Measurements from ENCODE around the gene ZNF581.

ZNF581 gene, protein sequence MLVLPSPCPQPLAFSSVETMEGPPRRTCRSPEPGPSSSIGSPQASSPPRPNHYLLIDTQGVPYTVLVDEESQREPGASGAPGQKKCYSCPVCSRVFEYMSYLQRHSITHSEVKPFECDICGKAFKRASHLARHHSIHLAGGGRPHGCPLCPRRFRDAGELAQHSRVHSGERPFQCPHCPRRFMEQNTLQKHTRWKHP

DNA sequence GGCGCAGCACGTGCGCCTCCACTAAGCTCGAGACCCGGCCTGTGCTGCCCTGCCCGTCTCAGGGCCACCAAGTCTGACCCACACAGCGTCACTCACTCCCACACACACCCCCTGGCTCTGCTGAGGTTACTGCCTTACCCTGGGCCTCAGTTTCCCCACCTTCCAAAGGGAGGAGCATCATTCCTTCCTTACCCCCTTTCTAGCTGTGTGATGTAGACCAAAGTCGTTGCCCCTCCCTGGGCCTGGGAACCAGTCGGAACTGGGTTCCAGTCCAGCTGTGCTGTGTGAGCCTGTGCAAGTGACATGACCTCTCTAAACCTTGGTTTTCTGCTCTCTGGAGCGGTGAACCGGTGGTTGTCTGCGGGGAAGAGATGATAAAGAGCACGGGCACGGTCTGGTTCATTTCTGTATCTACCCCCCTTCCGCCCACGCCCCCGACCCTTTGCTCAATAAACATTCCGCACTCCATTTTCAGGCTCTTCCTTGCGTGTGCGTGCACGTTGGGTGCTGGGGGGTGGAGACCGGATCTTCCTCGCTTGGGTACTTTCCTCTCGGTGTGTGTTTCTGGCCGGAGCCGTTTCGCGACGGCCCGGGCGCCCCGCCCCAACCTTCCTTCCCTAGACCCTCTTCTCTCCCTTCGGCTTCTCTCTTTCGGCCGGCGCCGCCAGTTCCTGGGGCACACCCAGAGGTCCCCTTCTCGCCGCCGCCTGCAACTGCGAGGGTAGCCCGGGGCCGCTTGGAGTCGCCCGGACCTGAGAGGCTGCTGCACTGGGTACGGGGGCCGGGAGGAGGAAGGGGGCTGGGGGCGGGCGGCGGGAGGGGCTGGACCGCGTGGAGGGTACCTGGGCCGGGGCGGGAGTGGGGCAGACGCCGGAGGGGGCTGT lies at the start of gene ZNF581:
ZNF581 (plus strand) TSS at position 647 of the 884 bp plus-strand sequence. CDS start 923 bp downstream, outside the sequence.
- peak in 2 of 3 donors; percentile 63 to 76 for DNase-seq (ENCODE audit: low read depth in 3 of 3, low spot score in 1 of 3)

DNA sequence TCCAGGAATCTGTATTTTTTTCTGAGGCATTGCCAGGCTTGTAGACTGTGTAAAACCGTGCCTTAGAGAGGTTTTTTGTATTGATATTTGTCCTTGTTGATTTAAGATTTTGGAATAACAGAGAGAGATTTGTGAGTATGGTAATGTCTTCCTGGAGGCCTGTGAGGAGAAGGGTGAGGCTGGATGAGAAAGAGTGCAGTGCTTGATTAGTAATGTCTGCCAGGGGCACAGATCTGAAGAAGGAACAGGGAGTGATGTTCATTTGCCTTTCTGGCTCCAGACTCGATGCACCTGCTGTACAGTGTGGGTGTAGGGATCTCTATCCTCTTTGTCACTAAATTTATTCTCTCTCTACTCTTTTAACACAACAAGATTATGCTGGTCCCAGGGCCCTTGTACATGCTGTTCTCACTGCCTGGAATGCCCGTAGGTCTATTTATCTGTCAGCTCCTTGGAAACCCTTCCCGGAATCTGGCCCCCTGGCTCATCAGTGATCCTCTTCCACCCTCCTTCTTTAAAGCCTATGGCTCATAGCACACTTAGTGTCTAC lies 48.4 kb upstream of the ZNF581 start:
- no peak for DNase-seq (ENCODE audit: low read depth in 3 of 3, low spot score in 1 of 3)

DNA sequence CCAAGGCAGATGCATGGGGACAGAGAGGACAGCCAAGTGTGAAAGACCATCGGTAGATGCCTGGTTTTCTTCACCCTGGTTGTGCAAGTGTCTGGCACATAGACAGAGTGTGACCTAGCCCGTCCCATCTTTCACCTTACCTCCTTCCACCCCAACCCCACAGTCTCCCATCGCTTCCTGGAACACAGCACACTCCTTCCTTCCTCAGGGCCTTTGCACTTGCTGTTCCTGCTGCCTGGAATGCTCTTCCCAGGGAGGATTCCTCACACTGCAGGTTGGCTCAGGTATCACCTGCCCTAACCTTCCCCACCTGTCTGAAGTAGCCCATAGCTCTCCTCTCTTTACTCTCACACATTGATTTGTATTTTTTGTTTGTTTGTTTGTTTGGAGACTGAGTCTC lies 47.1 kb upstream of the ZNF581 start:
- no peak for DNase-seq (ENCODE audit: low read depth in 3 of 3, low spot score in 1 of 3)

DNA sequence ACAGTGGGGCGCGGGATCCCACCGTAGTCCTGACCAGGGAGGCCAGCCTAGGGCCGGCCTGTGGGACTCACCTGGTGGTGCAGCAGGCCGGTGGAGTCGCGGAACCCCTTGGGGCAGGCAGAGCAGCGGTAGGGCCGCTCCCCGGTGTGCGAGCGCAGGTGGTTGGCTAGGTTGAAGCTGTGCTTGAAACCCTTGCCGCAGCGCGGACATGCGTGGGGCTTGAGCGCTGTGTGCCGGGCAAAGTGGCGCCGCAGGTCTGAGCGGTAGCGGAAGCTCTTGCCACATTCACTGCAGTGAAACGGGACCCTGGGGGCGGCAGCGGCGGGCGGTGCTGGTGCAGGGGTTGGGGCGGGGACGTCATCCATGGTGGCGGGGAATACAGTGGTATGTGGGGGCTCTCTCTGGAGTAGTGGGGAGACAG lies 45.9 kb upstream of the ZNF581 start:
- no peak for DNase-seq (ENCODE audit: low read depth in 3 of 3, low spot score in 1 of 3)

DNA sequence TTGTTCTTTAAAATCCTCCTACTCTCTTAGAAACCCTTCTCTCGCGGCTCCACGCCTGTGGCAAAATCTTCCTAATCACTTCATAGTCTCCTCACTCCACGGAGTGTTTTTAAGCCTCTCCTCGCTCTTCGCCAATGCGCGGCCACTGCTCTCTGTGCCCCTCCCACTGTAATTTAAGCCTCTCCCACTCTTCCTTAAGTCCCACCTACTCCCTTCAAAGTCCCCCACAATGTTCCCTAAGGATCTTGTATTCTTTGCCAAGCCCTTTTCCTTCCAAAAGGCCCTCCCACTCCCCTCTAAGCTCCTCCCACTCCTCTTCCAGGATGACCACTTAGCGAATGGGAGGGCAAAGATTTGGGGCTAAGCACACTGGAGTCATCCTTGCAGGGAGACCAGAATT lies 45.4 kb upstream of the ZNF581 start:
- no peak for DNase-seq (ENCODE audit: low read depth in 3 of 3, low spot score in 1 of 3)

DNA sequence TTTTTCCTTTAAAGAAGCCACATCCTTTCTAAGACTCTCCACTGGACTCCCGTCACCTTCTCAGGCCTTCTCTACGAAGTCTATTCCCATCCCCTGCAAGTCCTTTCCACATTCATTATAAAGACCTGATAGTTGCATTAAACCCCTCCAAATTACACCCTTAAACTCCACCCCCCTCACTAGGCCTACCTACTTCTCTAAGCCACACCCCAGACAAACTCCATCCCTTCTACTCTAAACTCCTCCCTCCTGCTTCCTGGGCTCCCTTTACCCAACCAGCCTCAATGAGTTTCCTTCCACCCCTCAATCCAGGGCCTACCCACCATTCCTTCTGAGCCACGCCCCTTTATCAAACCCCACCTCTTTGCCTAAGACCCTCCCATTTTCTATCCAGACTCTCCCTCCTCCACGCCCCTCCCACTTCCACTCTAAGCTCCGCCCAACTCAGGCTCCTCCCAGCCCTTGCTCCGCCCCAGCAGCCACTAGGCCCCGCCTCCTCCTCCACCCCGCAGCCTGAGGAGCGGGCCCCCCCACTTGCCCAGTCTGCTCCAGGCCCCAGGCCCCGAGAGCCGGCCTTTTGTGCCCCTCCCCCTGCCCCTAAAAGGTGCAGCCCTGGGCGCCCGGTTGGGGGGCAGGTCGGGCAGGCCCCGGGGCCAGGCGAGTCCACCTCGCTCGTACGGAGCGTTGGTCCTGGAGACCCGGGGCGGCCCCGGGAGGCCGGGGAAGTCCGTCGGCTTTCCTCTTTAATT lies 44.6 kb upstream of the ZNF581 start:
- peak; percentile 81 to 90 (median 85) for DNase-seq (ENCODE audit: low read depth in 3 of 3, low spot score in 1 of 3)

DNA sequence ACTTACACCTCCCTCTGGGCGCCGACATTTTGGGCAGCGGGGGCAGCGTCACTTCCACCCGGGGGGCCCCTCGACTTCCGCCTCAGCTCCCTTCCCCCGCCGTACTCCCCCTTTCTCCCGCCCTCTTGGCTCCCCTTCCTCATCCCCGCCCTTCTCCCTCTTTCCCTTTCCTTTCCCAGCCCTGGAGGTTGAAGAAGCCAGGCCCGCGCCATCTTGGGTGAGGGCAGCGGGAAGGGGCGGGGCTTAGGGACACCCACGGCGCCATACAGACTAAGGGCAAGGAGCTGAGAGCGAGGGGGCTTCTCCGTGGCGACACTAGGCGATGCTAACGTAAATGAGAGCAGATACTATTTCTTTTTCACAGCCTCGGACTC lies 44.0 kb upstream of the ZNF581 start, which contains the start of gene FIZ1:
FIZ1 (minus strand) TSS at position 50 of the 374 bp plus-strand sequence. CDS start 1,652 bp downstream, outside the sequence.
- peak; percentile 90 to 93 (median 91) for DNase-seq (ENCODE audit: low read depth in 3 of 3, low spot score in 1 of 3)

DNA sequence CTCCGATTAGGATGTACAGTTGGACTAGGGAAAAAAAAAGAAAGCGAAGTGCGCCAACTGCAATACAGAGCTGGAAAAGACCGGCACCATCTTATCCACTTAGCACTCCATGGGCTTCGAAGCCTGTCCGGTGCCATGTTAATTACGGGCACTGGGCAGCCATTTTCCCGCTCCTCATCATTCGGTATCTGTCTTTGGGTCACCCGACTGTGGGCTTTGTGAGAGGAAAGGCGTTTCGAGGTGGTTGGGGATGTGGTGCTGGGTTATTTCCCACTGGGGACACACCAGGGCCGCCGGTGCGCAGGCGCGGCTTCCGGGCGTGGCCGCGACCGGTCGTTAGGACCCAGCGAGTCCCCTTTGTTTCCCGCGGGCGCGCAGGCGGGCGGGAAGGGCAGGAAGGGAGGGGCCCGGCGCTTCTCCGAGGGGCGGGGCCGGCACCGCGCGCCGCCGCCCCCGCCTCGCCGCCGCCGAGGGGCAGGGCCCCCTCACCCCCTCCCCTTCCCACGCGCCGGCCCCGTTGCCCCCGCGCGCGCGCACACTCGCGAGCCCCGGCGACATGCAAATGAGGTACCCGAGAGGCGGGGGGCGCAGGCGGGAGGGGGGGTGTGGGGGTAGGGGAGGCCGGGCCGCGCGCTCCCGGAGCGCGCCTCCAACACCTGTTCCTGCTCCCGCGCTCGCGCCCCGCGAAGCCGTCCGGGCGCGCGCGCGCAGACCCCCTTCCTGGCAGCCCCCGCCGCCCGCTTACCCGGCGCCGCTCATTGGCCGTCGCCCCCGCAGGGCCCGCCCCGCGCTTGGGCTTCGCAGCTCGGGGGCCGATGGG lies 43.4 kb upstream of the ZNF581 start, which contains the start of gene ZNF524:
ZNF524 (plus strand) TSS at position 447 of the 820 bp plus-strand sequence. CDS start 1,825 bp downstream, outside the sequence.
- peak; percentile 60 to 76 (median 63) for DNase-seq (ENCODE audit: low read depth in 3 of 3, low spot score in 1 of 3)

DNA sequence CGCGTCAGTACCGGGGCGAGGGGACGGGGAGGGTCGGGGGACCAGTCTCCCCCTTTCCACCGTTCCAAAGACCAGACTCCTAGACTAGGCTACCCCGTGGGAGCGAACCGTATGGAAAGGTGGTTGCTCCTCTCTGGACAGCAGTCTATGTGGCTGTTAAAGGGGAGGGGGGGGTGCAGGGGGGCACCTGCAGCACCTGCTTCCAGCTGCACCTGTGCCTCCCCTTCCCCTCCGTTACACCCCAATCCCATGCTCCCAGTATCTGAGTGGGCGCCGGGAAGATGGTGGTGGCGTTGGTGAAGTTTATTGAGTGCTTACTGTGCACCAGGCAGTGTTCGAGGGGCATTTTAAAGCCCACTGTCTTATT lies 42.8 kb upstream of the ZNF581 start:
- no peak for DNase-seq (ENCODE audit: low read depth in 3 of 3, low spot score in 1 of 3)

DNA sequence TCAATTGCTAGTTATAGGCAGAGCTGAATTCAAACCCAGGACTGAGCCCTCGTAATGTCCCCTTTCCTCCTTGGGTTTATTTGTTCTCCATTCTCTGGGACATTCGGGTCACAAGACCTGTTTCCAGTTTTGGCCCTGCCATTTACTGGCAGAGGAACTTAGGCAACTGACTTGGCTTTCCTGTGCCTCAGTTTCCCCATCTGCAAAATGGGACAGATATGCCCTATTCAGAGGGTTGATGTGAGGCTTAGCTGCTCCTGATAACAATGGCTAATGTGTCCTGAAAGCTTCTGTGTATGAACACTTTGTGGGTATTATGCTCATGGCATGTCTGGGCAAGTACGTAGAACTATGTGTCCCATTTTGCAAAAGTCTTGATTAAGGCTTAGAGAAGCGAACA lies 42.4 kb upstream of the ZNF581 start:
- no peak for DNase-seq (ENCODE audit: low read depth in 3 of 3, low spot score in 1 of 3)

DNA sequence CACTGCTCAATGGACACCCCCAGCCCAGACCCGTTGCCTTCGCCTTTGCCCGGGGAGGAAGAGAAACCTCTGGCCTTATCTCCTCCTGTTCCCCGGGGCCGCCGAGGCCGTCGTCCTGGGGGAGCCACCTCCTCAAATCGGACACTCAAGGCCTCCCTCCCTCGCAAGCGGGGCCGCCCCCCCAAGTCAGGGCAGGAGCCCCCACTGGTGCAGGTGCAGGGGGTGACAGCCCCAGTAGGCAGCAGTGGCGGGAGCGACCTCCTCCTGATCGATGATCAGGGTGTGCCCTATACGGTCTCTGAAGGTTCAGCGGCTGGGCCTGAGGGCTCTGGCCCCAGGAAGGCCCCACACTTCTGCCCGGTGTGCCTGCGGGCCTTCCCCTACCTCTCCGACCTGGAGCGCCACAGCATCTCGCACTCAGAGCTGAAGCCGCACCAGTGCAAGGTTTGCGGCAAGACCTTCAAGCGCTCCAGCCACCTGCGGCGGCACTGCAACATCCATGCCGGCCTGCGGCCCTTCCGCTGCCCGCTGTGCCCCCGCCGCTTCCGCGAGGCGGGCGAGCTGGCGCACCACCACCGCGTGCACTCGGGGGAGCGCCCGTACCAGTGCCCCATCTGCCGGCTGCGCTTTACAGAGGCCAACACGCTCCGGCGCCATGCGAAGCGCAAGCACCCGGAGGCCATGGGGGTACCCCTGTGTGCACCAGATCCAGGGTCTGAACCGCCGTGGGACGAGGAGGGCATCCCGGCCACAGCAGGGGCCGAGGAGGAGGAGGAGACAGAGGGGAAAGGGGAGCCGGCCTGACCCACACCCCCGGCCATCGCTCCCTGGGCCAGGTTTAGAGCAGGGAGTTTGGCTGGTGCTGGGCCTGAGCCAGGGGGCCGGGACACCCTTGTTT lies 41.1 kb upstream of the ZNF581 start:
- DNase-seq (ENCODE audit: low read depth in 3 of 3, low spot score in 1 of 3) = no peak

DNA sequence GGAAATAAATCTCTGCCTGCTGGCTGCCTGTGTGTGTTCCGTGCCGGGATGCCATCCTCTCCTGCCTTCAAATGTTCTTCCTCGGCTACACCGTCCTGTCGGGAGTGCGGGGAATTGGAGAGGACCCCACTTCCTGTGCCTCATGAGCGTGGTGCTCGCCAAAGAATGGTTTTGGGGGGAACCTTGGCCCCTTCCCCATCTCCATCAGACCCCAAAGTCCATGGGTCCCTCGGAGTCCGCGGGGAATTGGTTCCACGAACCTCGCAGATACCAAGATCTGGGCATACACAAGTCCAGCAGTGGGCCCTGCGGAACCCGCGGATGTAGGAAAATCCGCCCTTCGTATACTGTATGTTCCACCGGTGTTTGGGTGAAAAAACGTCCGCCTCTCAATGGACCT lies 40.3 kb upstream of the ZNF581 start:
- no peak for DNase-seq (ENCODE audit: low read depth in 3 of 3, low spot score in 1 of 3)

DNA sequence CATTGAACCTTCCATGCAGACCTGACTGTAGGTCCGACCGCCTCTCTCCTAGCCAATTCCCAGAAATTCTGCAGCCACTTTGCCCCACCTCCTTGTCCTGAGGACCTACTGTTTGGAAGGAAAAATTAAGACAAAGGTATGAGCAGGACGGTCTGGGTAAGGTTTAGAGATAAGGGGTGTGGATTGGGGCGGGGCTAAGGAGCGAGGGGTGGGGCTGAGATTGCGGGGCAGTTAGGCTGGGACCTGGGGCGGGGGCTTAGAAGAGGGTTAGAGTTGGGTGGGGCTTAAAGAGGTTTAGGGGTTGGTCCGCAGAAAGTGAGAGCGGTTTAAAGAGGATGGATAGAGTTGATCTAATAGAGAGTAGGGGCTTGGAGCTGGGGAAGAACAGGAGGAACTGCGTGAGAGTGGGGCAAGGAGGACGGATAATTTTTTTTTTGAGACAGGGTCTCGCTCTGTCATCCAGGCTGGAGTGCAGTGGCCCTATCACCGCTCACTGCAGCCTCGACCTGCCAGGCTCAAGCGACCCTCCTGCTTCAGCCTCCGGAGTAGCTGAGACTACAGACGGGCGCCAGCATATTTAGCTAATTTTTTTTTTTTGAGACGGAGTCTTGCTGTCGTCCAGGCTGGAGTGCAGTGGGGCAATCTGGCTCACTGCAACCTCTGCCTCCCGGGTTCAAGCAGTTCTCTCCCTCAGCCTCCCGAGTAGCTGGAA lies 39.7 kb upstream of the ZNF581 start:
- DNase-seq (ENCODE audit: low read depth in 3 of 3, low spot score in 1 of 3) = no peak

DNA sequence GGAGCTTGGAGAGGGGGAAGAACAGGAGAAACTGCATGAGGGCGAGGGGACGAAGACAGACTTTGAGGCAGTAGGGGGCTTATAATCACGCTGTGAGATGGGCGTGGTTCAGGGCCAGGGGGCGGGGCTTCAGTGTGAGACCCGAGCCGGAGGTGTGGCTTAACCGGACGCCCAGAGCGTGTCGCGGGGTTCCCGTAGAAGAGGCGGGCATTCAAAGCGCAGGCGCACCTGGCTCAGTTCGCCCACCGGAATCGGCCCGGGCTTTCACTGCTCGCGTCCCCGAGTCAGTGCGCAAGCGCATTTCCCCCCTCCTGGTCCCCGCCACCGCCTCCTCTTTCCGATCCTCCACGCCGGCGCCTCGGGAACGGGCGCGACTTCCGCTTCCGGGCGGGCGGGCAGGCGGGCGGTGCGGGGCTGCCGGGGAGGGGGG lies 38.2 kb upstream of the ZNF581 start:
- DNase-seq (ENCODE audit: low read depth in 3 of 3, low spot score in 1 of 3) = peak; percentile 96 to 99 (median 97)

DNA sequence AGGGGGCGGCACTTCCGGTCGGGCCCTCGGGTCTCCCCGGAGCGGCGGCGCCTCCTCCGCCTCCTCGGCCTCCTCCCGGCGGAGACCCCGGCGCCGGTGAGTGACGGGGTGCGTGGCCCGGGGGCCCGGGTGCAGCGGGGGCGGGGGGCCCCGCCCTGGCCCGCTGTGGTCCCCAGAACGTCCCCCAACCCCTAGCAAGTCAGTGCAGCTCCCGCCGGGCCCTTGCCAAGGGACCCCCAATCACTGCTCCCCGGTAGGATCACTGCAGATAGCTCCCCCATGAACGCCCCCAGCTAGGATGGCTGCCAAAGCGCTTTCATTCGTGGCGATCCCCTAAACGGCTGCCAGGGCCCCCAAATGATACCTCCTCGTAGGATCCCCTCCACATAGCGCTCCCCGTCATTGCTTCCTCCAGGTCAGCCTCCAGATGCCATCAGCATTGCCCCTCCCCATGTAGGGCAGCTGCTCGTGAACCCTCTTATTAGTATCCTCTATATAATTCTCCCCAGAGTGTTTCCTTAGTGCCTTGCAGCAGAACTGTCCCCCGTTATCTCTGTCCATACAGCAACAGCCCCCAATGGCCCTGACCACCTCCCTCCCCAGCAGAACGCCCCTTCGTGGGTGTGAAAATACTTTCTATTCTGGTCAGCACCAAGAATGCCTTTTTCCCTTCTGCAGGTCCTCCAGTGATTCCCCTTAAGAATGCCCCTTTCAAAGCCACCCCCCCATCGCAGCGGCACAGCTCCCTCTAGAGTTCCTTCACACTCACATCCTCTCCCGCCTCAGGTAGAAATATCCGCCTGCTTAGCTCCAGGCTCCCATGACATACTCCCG lies 37.6 kb upstream of the ZNF581 start, which contains the start of gene ZNF865:
ZNF865 (plus strand) TSS at position 11 of the 834 bp plus-strand sequence. CDS start 7,972 bp downstream, outside the sequence.
- DNase-seq (ENCODE audit: low read depth in 3 of 3, low spot score in 1 of 3) = peak in 2 of 3 donors; percentile 36 to 45

DNA sequence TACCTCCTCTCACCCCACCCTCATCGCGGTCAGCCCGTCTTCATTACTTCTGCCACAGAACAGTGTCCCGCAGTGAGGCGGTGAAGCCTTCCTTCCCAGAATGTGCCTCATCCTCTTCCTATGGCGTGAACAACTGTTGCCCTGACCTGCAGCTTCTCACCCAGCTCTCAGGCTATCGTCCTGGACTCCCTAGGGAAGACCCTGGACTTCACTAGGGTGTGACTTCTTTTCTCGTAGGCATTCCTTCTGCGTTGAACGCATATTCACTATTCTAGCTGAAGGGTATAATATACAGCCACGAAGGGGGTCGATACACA lies 37.0 kb upstream of the ZNF581 start:
- DNase-seq (ENCODE audit: low read depth in 3 of 3, low spot score in 1 of 3) = no peak

DNA sequence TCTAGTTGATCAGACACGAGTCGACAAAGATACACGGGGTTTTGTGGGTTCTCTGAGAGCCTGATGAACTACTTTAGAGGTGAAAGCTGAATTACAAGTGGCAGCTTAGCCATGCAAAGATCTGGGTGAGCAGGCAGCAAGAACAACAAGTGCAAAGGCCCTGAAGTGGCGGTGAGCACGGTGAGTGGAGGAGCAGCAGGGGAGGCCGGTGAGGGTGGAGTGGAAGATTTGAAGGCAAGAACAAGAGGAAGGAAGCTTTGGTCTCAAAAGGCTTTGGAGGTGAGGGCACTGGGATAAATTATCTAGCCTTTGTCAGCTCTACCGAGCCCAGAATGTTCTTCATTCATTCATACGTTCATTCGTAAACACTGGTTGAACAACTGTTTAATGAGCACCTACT lies 36.6 kb upstream of the ZNF581 start:
- DNase-seq (ENCODE audit: low read depth in 3 of 3, low spot score in 1 of 3) = no peak

DNA sequence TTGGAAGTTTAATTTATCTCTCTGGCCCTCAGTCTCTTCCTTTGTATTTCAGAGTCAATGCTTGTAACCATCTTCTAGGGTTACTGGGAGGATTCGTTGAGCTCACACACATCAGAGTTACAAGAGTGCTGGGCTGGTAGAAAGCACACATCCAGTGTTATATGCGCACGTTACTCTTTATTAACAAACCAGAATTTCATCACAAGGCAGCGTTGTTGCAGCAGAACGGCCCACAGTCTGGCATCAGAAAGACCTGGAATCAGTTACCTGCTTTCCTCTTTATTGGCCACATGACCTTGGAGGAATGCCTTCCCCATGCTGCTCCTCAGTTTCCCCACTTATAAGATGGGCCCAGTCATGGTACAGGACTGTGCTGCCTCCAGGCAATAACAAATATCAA lies 34.1 kb upstream of the ZNF581 start:
- no peak for DNase-seq (ENCODE audit: low read depth in 3 of 3, low spot score in 1 of 3)

Data from stimulated activated CD4-positive, alpha-beta T cell treated with anti-CD3 and anti-CD28 coated beads, TNF-alpha, amount 100 ng/mL, for 1 hour (primary cell).